HCT116 (cell line): ENCODE measurements around the gene NFATC1. TPM values are rescaled to one million over a fixed set of nuclear protein-coding genes. Genes with fewer than 3 reads are reported as not detected.
A peak's percentile ranks its signal among the peaks of the same experiment; 100 is the strongest.

Experiments
- ATAC-seq: fragments of 200-7000 bp; cut with Tn5 transposase; 2 replicates; pipeline ENCODE4 v1.9.1; 2020; ENCODE audit warnings: mild to moderate bottlenecking, moderate library complexity
- BruUV-seq: library from RNA; stranded (reverse); fragments of 400-500 nt; replicated peaks from 2 replicates; lab custom pipeline; 2021; lab: Mats Ljungman, UMichigan
- CTCF ChIA-PET: fragments of 300-600 bp; sonication (Branson Sonifier 250); formaldehyde crosslinking; loops from one replicate; lab custom pipeline; 2021; ENCODE audit warnings: antibody characterized with exemption; lab: Charles Lee
- POLR2A ChIA-PET: fragments of 300-600, 350-600 bp; sonication (Branson Sonifier 250); formaldehyde crosslinking; loops from one replicate; lab custom pipeline; 2021; ENCODE audit warnings: antibody characterized with exemption; lab: Charles Lee
- RAD21 ChIA-PET, 2 experiments: fragments of 300-600 bp; sonication (Branson Sonifier 250); formaldehyde crosslinking; loops; one replicate each; lab custom pipeline; 2023; ENCODE audit warnings: low total read pairs in 2 of 2; ENCODE audit not compliant: uncharacterized antibody in 2 of 2, unreplicated experiment in 2 of 2, low non-redundant PET in 1 of 2; lab: Charles Lee
- DNase-seq: peaks from one replicate; pipeline ENCODE4 v3.0.0-alpha.2; 2010; ENCODE audit warnings: low read depth, low spot score
- H2AFZ ChIP-seq: fragments of 200-600 bp; shearing (Covaris generic), sonication (generic); 2 replicates; pipeline ENCODE4 v1.6.1; 2017; ENCODE audit warnings: low read depth, mixed run types, mixed read lengths, antibody characterized with exemption, low read length; ENCODE audit not compliant: poor library complexity, severe bottlenecking
- H3K27ac ChIP-seq: 2 replicates; pipeline ENCODE4 v1.5.1; 2012; ENCODE audit warnings: low read depth, low read length
- H3K27me3 ChIP-seq: fragments of 200-600 bp; sonication (generic); 2 replicates; pipeline ENCODE4 v1.6.1; 2016; ENCODE audit warnings: mixed run types, low read length, mixed read lengths; ENCODE audit not compliant: insufficient read depth
- H3K36me3 ChIP-seq, 2 experiments: fragments of 200-500 bp in 1 of 2; fragments of 200-600 bp in 1 of 2; sonication (Bioruptor generic) in 1 of 2; sonication (generic) in 1 of 2; 2 replicates each; pipeline versions ENCODE4 v1.5.1 to v1.6.1; 2014 to 2016; ENCODE audit warnings: low read length in 2 of 2, inconsistent platforms in 1 of 2, mixed read lengths in 1 of 2, mixed run types in 1 of 2; ENCODE audit not compliant: insufficient read depth in 2 of 2, control insufficient read depth in 1 of 2
- H3K4me1 ChIP-seq, 2 experiments: fragments of 200-600 bp in 1 of 2; sonication (generic) in 1 of 2; 2 replicates each; pipeline versions ENCODE4 v1.5.1 to v1.6.1; 2012 to 2017; ENCODE audit warnings: low read length in 2 of 2, inconsistent platforms in 1 of 2, mild to moderate bottlenecking in 1 of 2, mixed read lengths in 1 of 2, mixed run types in 1 of 2, moderate library complexity in 1 of 2; ENCODE audit not compliant: insufficient read depth in 2 of 2, control insufficient read depth in 1 of 2
- H3K4me2 ChIP-seq: fragments of 200-600 bp; sonication (generic); 2 replicates; pipeline ENCODE4 v1.6.1; 2017; ENCODE audit warnings: mixed run types, low read length, mixed read lengths
- H3K4me3 ChIP-seq, 2 experiments: fragments of 200-600 bp in 1 of 2; sonication (generic) in 1 of 2; replicated peaks in 1 of 2; 2 replicates each; pipeline ENCODE4 v1.5.1; 2011 to 2016; ENCODE audit warnings: low read length in 2 of 2, control low read depth in 1 of 2, low read depth in 1 of 2, mild to moderate bottlenecking in 1 of 2, mixed read lengths in 1 of 2, mixed run types in 1 of 2
- H3K79me2 ChIP-seq: fragments of 200-600 bp; sonication (generic); 2 replicates; pipeline ENCODE4 v1.6.1; 2017; ENCODE audit warnings: mild to moderate bottlenecking, mixed run types, low read length, moderate library complexity, mixed read lengths; ENCODE audit not compliant: insufficient read depth
- H3K9ac ChIP-seq: fragments of 200-600 bp; sonication (generic); 2 replicates; pipeline ENCODE4 v1.6.1; 2016; ENCODE audit warnings: low read length, mixed read lengths
- H3K9me2 ChIP-seq: fragments of 200-600 bp; sonication (generic), shearing (Covaris generic); 2 replicates; pipeline ENCODE4 v1.6.1; 2017; ENCODE audit warnings: mixed run types, mild to moderate bottlenecking, moderate library complexity; ENCODE audit not compliant: insufficient read depth
- H3K9me3 ChIP-seq, 2 experiments: fragments of 200-500 bp in 1 of 2; fragments of 200-600 bp in 1 of 2; sonication (Bioruptor generic) in 1 of 2; sonication (generic) in 1 of 2; 2 replicates each; pipeline ENCODE4 v1.6.1; 2014 to 2017; ENCODE audit warnings: low read length in 2 of 2, mixed read lengths in 2 of 2, inconsistent platforms in 1 of 2, low read depth in 1 of 2, mild to moderate bottlenecking in 1 of 2, mixed run types in 1 of 2, moderate library complexity in 1 of 2; ENCODE audit not compliant: control insufficient read depth in 1 of 2, insufficient read depth in 1 of 2
- H4K20me1 ChIP-seq: fragments of 200-600 bp; sonication (generic), shearing (Covaris generic); 2 replicates; pipeline ENCODE4 v1.6.1; 2017; ENCODE audit warnings: mixed run types, mild to moderate bottlenecking, moderate library complexity; ENCODE audit not compliant: insufficient read depth
- CBX3 ChIP-seq: IDR thresholded peaks from 2 replicates; pipeline ENCODE4 v1.6.1; 2012; ENCODE audit warnings: low read depth
- ELF1 ChIP-seq: IDR thresholded peaks from 2 replicates; pipeline ENCODE4 v1.6.1; 2012; ENCODE audit warnings: low read depth, borderline replicate concordance
- EZH2 ChIP-seq: fragments of 200-600 bp; sonication (generic); IDR thresholded peaks from 2 replicates; pipeline ENCODE4 v1.6.1; 2017; ENCODE audit warnings: antibody characterized with exemption, mixed run types
- EZH2phosphoT487 ChIP-seq: fragments of 200-600 bp; IDR thresholded peaks from 2 replicates; pipeline ENCODE4 v1.6.1; 2018; ENCODE audit warnings: antibody characterized with exemption, borderline replicate concordance
- FOSL1 ChIP-seq: IDR thresholded peaks from 2 replicates; pipeline ENCODE4 v1.6.1; 2012; ENCODE audit warnings: low read depth
- POLR2A ChIP-seq: IDR thresholded peaks from 2 replicates; pipeline ENCODE4 v1.7.0; 2011; ENCODE audit warnings: borderline replicate concordance; ENCODE audit not compliant: insufficient read depth, insufficient read length; ENCODE audit errors: extremely low read depth
- POLR2AphosphoS5 ChIP-seq: IDR thresholded peaks from 2 replicates; pipeline ENCODE4 v1.6.1; 2011; ENCODE audit warnings: mild to moderate bottlenecking, low read depth, low read length, moderate library complexity
- SIN3A ChIP-seq: IDR thresholded peaks from 2 replicates; pipeline ENCODE4 v1.6.1; 2012; ENCODE audit warnings: low read depth
- SRF ChIP-seq: IDR thresholded peaks from 2 replicates; pipeline ENCODE4 v1.6.1; 2012; ENCODE audit warnings: low read depth
- TCF7L2 ChIP-seq: IDR thresholded peaks from 2 replicates; pipeline ENCODE4 v1.7.0; 2011; ENCODE audit warnings: borderline replicate concordance, inconsistent platforms; ENCODE audit not compliant: insufficient read depth, insufficient read length; ENCODE audit errors: extremely low read depth
- YY1 ChIP-seq: IDR thresholded peaks from 2 replicates; pipeline ENCODE4 v1.6.1; 2011; ENCODE audit warnings: low read length, low read depth, moderate library complexity, mild to moderate bottlenecking; ENCODE audit not compliant: insufficient replicate concordance; ENCODE audit errors: extremely low read depth
- intact Hi-C: fragments of 100-400 bp; cut with micrococcal nuclease; formaldehyde crosslinking; loops from 2 replicates; pipeline ENCODE4 v1.10.0; 2022
- total RNA-seq: library from RNA; stranded (reverse); gene quantifications from one replicate; pipeline ENCODE4 v1.2.1, GENCODE V29; 2021; ENCODE audit not compliant: unreplicated experiment
- TF ChIP-seq, protein P1 (sequence below): IDR thresholded peaks from 2 replicates; pipeline ENCODE4 v1.6.1; 2012
- TF ChIP-seq, protein P2 (sequence below): IDR thresholded peaks from 2 replicates; pipeline ENCODE4 v1.6.1; 2011; ENCODE audit warnings: mild to moderate bottlenecking, low read length, moderate library complexity; ENCODE audit not compliant: insufficient replicate concordance; ENCODE audit errors: extremely low read depth
- TF ChIP-seq, protein P3 (sequence below): IDR thresholded peaks from 2 replicates; pipeline ENCODE4 v1.6.1; 2012

NFATC1 gene
- total RNA-seq, 1 experiment from 2014 or later = 20.8 TPM

DNA sequence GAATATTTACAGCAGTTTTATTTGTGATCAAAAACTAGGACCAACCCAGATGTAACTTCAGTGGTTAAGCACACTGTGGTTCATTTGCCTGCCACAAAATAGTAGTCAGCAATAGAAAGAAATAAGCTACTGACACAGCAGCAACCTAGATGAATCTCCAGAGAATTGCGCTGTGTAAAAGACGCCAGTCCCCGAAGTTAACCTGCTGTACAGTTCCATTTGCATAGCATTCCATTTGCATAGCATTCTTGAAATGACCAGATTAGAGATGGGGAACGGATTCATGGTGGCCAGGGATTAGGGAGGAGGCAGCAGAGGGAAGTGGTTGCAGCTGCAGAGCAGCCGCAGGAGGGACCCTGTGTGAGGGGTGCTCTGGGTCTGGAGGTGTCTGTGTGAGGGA is 39.3 kb upstream of the NFATC1 start:
- ChIA-PET CTCF (no interaction called here), RAD21 (no interaction called here), POLR2A (no interaction called here)
- Histone ChIP-seq H3K27me3 (no peaks in the 10 kb centered on the region), H2AFZ (no peak overlapping the region), H3K4me1 (peaks cover 4 to 15% of the 10 kb centered on the region in 2 experiments), H3K36me3 (peaks cover 2 to 4% of the 10 kb centered on the region in 2 experiments; a peak in 1 of 4 replicates), H3K4me3 (no peak overlapping the region), H3K4me2 (no peak overlapping the region), H3K27ac (no peak overlapping the region), H4K20me1 (no peaks in the 10 kb centered on the region), H3K9ac (no peak overlapping the region), H3K79me2 (no peaks in the 10 kb centered on the region), H3K9me2 (no peaks in the 10 kb centered on the region), H3K9me3 (no peaks in the 10 kb centered on the region)
- DNase-seq (no peak), ATAC-seq (no peak)
- TF ChIP-seq TCF7L2 (no peak), SRF (no peak)
- BruUV-seq = no TSS peak
- intact Hi-C loops = no loop called here

DNA sequence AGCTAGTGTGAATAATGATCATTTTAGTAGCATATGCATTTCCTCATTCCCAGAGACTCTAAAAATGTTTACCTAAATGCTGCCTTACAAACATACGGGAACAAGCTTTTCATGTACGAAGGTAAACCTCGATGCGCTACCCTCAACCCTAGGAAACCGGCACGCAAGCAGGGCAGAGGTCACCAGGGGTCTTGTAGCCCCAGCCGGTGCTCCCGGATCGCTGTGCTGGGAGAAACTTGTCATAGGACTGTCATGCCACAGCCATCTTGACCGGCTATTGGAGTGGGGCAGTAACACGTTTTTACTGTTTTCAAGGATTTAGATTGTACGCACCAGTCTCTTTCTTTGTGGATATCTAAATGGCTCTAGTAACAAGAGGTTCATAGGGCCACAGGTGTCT is 34.8 kb upstream of the NFATC1 start:
- Histone ChIP-seq H3K9me2 (no peaks in the 10 kb centered on the region), H3K4me3 (no peak overlapping the region), H4K20me1 (no peaks in the 10 kb centered on the region), H2AFZ (no peak overlapping the region), H3K36me3 (peaks cover 2 to 8% of the 10 kb centered on the region in 2 experiments; a peak in 1 of 4 replicates), H3K27me3 (no peaks in the 10 kb centered on the region), H3K9me3 (no peaks in the 10 kb centered on the region), H3K4me2 (peak overlapping the region; percentile 68), H3K4me1 (peaks cover 14 to 20% of the 10 kb centered on the region in 2 experiments), H3K79me2 (no peaks in the 10 kb centered on the region), H3K9ac (no peak overlapping the region), H3K27ac (no peak overlapping the region)
- RAD21 ChIA-PET = no interaction called here
- ATAC-seq = no peak
- POLR2A ChIA-PET = no interaction called here
- intact Hi-C loops = no loop called here
- CTCF ChIA-PET = interaction anchor here (1.1 kb wide), 1 partner anchor 17 kb away, joined by 4 read pairs; no protein-coding TSS in a partner anchor
- TF ChIP-seq YY1 (no peak), SIN3A (no peak), POLR2A (no peak), EZH2phosphoT487 (no peak), ELF1 (no peak), EZH2 (no peak), FOSL1 (no peak), SRF (no peak), POLR2AphosphoS5 (no peak), CBX3 (no peak)
- TF ChIP-seq, protein P1, sequence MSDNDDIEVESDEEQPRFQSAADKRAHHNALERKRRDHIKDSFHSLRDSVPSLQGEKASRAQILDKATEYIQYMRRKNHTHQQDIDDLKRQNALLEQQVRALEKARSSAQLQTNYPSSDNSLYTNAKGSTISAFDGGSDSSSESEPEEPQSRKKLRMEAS = no peak
- TF ChIP-seq, protein P2, sequence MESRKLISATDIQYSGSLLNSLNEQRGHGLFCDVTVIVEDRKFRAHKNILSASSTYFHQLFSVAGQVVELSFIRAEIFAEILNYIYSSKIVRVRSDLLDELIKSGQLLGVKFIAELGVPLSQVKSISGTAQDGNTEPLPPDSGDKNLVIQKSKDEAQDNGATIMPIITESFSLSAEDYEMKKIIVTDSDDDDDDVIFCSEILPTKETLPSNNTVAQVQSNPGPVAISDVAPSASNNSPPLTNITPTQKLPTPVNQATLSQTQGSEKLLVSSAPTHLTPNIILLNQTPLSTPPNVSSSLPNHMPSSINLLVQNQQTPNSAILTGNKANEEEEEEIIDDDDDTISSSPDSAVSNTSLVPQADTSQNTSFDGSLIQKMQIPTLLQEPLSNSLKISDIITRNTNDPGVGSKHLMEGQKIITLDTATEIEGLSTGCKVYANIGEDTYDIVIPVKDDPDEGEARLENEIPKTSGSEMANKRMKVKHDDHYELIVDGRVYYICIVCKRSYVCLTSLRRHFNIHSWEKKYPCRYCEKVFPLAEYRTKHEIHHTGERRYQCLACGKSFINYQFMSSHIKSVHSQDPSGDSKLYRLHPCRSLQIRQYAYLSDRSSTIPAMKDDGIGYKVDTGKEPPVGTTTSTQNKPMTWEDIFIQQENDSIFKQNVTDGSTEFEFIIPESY = no peak
- TF ChIP-seq, protein P3, sequence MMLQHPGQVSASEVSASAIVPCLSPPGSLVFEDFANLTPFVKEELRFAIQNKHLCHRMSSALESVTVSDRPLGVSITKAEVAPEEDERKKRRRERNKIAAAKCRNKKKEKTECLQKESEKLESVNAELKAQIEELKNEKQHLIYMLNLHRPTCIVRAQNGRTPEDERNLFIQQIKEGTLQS = no peak
- DNase-seq = no peak
- BruUV-seq = no TSS peak
